CD4-positive, alpha-beta T cell treated with Interleukin-10 for 1 hour (primary cell): ENCODE measurements around the gene GNB1L.

Experiments used
- DNase-seq: peaks from one replicate; pipeline ENCODE4 v3.0.0-alpha.2; 2020

Gene GNB1L

GRCh38 chr22:19821523-19822300 is 33.0 kb downstream of the GNB1L start:
- DNase-seq, result no peak

GRCh38 chr22:19820880-19821522 is 33.7 kb downstream of the GNB1L start:
- DNase-seq, result no peak

DNA sequence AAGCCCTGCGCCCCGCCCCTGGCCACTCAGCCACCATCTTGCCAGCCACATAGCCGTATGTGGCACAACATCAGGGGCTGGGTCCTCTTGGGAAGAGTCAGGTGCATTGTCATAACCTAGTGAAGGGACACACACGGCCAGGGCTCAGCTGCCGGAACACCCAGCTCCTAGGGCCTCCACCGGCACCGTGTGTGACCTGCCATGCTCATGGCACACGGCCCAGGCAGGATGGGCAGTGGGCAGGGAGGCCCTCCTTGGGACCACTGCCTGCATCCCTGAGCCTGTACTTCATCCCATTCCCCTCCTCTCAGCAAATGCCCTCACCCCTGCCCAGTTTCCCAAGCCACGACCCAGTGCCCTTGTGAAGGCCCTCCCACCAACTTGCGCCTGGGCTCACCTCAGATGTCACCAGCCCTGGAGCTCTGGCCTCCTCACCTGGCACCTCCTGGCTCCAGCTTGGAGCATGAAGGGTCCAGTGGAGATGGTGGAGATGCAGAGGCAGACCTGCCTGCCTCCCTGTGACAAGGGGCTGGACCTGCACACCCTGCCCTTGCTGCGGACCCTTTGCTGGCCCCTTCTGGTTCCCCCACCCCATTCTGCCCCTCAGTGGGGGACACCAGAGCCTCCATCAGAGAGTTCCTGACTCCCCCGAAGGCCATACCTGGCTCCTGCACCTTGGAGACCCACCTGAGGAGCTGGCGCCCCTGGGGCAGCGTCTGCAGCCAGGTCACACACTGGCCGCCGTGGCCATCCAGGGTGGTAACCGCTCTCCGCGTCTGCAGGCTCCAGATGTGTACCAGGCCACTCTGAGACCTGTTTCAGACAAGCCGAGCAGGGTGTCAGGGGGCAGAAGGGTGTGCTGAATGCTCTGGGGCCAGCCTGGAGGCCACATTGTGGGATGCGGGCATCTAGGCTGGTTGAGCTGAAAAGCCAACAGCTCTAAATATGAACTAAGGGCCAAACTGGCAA is 34.5 kb downstream of the GNB1L start:
- DNase-seq, result no peak

DNA sequence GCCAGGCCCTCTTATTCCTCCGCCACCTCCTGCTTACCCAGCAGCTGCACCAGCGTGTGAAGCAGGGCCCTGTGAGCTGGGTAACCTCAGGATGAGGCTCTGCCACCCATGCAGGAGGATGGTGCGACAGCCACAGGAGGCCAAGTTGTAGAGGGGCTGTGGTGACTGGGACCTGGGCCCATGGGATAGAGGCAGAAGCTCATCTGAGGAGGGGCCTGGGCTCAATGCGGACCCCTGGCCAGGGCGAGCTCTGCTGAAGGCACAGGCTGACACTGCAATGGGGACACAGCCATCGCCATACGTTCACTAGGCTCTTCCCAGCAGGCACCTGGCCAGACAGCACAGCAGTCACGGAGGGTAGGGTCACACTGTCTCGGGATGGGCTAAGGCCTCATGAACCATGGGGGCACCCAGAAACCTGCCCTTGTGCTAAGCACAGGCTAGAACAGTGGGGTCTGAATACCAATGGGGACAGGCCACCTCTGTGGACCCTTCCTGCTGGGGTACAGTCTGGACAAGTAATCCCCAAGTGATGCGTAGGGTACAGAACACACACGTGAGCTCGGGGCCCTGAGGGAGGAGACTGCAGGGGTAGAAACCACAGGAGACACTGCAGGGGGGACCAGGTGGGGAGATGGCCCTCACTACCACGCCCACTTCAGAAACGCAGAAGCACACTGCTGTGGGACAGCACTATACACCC is 35.3 kb downstream of the GNB1L start:
- no peak for DNase-seq

- no peak for DNase-seq
Observed at GRCh38 chr22:19818324-19819207, 36.1 kb downstream of the GNB1L start.

DNA sequence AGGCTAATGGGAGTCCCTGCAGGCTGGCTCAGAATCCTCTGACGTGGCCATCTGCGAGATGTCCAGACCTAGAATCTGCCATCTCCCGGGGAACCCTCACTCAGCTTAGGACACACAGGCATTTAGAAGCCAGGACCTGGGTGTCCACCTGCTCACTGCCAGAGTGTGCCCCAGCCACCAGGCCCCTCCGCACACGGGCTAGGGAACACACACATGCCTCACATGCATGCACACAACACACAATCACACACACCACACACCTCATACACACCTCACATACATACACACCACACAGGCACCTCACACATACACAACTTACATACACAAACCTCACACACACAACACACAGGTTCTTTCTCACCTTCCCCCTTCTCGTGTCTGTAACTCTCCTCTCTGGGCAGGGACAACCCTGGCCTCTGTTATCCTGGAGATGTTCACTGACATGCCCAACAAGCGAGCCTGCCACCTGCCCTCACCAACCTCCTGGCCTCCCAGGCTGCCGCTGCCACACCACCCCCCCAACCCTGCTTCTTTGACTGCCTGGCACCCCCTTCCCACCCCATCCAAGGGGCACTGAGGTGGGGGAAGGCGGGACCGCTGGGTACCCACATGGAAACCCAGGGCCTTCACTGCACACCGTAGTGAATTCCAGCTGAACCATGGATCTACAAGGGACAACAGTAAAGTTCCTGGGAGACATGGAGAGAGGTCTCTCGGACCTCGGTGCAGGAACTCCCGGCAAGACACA is 38.1 kb downstream of the GNB1L start:
- DNase-seq, result no peak

DNA sequence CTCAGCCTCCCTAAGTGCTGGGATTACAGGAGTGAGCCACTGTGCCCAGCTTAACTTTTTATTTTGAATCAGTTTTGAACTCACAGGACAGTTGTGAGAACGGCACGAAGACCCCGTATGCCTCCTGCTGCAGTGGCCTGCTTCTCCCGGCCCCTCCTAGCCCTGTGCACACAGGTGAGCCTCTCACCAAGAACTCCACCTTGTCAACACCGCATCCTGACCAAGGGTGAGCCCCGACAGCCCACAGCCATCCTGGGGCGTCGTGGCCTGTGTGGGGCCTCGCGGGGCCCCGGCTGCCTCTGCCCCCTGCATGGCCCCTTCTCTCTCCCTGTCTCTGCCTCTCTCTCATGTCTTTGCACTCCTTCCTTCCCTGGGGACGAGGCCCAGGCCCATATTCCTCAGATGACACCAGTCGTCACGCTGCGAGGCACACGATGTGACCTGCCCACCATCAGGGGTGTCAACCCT is 38.8 kb downstream of the GNB1L start:
- DNase-seq, result no peak

DNA sequence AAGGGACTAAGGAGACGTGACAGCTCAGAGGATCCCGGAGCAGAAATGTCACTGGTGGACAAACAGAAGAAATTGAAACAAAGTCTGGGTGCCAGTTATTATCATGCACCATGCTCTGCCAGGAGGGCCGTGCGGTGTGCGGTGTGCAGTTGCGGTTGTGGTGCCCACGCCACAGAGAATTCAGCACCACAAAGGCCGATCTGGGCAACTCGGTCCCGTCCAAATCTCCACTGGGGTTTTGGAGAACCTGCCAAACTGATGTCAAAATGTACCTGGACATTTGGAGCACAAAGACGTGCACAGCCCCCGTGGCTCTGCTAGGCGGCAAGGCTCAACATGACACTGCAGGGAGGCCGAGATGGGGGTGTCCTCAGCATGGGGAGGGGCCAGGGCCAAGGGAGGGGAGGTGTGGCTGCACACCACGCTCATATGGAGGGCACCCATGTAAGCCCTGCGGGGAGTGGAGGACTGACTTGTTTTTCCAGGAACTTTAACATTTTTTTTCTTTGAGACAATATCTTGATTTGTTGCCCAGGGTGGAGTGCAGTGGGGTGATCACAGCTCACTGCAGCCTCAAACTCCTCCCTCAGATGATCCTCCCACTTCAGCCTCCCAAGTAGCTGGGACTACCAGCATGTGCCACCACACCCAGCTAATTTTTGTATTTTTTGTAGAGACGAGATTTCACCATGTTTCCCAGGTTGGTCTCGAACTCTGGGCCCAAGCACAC is 39.4 kb downstream of the GNB1L start:
- no peak for DNase-seq

DNA sequence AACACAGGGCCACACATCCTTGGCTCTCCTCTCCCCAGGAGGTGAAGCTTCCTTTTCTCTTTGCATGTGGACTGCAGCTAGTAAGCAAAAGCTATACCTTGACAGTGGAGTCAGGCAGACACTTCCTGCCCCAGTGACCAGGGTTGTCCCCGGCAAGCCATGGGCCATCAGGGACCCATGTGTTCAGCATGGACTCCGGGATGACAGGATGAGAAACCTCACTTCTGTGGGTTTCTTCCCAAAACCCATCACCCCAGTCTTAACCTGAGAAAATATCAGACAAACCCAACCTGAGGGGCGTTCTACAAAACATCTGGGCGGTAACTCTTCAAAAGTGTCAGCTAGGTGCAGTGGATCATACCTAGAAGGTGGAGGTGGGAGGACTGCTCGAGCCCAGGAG is 40.2 kb downstream of the GNB1L start:
- no peak for DNase-seq

- DNase-seq, result no peak
Observed at GRCh38 chr22:19812910-19813309, 41.8 kb downstream of the GNB1L start.

DNA sequence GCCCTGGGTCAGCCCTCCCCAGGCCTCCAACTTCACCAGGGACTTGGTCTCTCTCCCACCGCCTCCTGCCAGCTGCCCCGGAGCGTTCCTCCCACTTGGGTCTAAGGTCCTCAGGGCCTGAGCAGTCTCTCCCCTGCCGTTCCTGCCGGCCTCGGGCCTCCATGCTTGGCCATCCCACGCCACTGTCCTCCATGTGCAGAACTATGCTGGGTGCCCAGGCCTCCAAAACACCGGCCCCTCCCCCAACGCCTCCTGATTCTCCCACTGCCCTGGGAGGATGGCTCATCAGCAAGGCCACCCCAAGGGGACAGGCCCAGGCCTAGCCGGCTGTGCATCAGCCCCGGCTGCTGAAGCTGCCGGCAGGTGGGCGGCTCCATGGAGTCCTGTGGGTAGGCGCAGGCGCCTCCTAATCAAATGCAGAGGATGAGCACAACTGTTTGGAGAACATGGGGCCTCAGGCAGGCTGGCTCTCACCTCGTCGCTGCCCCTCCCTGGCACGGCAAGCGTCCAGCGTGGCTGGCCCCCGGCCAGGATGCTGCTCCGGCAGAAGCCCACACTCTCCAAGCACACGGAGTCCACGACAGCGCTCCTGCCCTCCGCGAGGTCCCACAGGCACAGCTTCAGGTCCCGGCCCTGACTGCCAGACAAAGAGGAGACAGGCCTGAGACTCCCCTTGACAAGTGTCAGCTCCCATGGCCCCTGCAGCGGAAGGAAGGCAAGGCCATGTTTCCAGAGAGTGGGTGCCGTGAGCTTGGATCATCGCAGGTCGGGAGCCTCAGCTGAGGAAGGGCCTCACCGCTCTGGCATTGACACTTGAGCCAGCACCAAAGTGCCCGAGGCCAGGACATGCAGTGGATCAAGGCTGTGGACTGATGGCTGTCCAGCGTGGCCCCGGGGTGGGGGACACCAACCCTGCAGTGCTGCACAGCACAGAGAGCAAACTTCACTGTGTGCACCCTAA is 42.6 kb downstream of the GNB1L start:
- no peak for DNase-seq

DNA sequence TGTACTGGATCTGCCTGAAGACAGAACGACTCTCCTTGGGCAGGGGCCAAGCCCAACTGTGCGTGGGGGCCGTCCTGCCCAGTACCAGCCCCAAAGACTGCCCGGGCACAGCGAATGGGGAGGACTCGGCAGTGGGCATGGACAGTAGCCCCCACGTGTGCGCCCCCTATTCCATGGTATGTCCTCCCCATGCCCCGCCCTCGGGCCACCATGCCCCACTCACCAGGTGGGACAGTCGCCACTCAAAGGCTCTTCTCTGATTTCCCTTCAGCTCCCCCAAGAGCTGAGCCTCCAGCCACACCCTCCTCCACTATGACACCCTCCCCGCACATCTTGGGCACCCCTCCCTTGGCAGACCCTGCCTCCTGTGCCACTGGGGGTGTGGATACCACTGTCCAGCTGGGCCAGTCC is 43.5 kb downstream of the GNB1L start:
- DNase-seq, result no peak

GRCh38 chr22:19810381-19811201 is 44.1 kb downstream of the GNB1L start:
- no peak for DNase-seq

DNA sequence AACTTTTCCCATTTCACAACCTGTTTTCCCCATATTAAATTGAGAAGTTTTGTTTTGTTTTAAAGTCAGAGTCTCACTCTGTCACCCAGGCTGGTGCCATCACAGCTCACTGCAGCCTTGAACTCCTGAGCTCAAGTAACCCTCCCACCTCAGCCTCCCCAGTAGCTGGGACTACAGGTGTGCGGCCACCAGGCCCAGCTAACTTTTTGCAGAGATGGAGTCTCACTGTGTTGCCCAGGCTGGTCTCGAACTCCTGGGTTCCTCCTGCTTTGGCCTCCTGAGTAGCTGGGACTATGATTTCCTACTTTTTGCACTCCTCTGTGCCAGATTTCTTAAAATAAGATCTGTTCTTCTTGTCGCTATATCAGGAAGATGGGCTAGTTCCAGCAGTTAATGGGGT is 44.9 kb downstream of the GNB1L start:
- no peak for DNase-seq

DNA sequence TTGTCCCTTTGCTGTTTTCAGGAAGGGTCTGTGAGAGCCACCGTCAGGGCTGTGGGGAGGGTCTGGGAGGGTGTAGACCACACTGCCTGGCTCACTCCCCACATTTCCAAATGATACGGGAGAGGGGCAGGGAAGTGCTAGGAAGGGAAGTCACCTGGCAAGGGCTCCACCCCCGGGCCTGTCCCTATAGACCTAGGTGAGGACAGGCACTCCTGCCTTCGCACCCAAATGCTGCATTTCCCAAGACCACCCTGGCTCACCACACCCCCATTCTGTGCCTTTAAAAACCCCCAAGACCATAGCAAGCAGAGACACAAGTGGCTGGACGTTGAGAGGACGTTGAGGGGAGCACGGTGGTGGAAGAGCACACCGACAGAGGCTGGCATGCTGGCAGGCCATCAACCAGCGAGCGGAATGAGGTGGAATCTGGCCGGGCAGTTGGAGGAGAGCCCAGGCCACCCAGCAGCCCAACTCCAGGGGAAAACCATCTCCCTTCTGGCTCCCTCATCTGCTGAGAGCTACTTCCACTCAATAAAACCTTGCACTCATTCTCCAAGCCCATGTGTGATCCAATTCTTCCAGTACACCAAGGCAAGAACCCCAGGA is 45.7 kb downstream of the GNB1L start:
- no peak for DNase-seq

GRCh38 chr22:19807914-19808872 is 46.5 kb downstream of the GNB1L start:
- DNase-seq, result no peak
